HG02759 (cell line): ENCODE results near the gene PBLD.
"Not testable (repeated sequence)": the region's sequence is repeated elsewhere in the genome, so short reads cannot be mapped to it uniquely, and the experiment has no call there.

Experiments used
- ATAC-seq: cut with Tn5 transposase; IDR thresholded peaks from one replicate; pipeline ENCODE4 v1.9.1; 2021; ENCODE audit warnings: mild to moderate bottlenecking, moderate library complexity; ENCODE audit not compliant: unreplicated experiment

Gene PBLD

GRCh38 chr10:68331455-68332258, 1.1 kb downstream of the PBLD start, which contains the start of gene HNRNPH3:
Gene HNRNPH3, plus strand, starts transcription at chr10:68332064. Its CDS starts 5,158 bp downstream, at chr10:68337222.
- ATAC-seq: peak; percentile 84

GRCh38 chr10:68330852-68331454, 1.8 kb downstream of the PBLD start:
- no peak for ATAC-seq

- ATAC-seq: no peak
Observed at GRCh38 chr10:68329506-68329861, 3.2 kb downstream of the PBLD start.

GRCh38 chr10:68327889-68328786, 4.6 kb downstream of the PBLD start:
- no peak for ATAC-seq

GRCh38 chr10:68324396-68324795, 8.3 kb downstream of the PBLD start:
- not testable (repeated sequence) for ATAC-seq

- ATAC-seq: no peak
Observed at GRCh38 chr10:68318331-68319059, 14.2 kb downstream of the PBLD start.

GRCh38 chr10:68315582-68315981, 17.1 kb downstream of the PBLD start:
- ATAC-seq: no peak

GRCh38 chr10:68314930-68315329, 17.8 kb downstream of the PBLD start:
- ATAC-seq: not testable (repeated sequence)

GRCh38 chr10:68310531-68310930, 22.2 kb downstream of the PBLD start:
- no peak for ATAC-seq

GRCh38 chr10:68305854-68306253, 26.9 kb downstream of the PBLD start:
- ATAC-seq: no peak

- ATAC-seq: no peak
Observed at GRCh38 chr10:68303849-68304412, 28.8 kb downstream of the PBLD start.

- ATAC-seq: no peak
Observed at GRCh38 chr10:68302871-68303270, 29.9 kb downstream of the PBLD start.

GRCh38 chr10:68302503-68302823, 30.3 kb downstream of the PBLD start:
- peak; percentile 12 for ATAC-seq

GRCh38 chr10:68301790-68302502, 30.8 kb downstream of the PBLD start:
- ATAC-seq: peak; percentile 65

- no peak for ATAC-seq
Observed at GRCh38 chr10:68301301-68301700, 31.4 kb downstream of the PBLD start.

GRCh38 chr10:68296843-68297663, 35.7 kb downstream of the PBLD start:
- no peak for ATAC-seq

- ATAC-seq: no peak
Observed at GRCh38 chr10:68290736-68291135, 42.0 kb downstream of the PBLD start.

GRCh38 chr10:68288717-68289116, 44.0 kb downstream of the PBLD start:
- no peak for ATAC-seq
